Epithelial cell of esophagus (primary cell): ENCODE data around the gene PRRC2B.

Experiments used
- DNase-seq: peaks from one replicate; pipeline ENCODE4 v3.0.0; 2010; ENCODE audit warnings: low read depth
- H3K4me3 ChIP-seq: 2 replicates; pipeline ENCODE4 v1.5.1; 2011; ENCODE audit warnings: mild to moderate bottlenecking, low read length, control low read depth
- TF ChIP-seq, protein P1 (sequence below): IDR thresholded peaks from 2 replicates; pipeline ENCODE4 v1.5.1; 2011; ENCODE audit warnings: low read depth, mild to moderate bottlenecking, low read length, control low read depth, inconsistent platforms; ENCODE audit not compliant: insufficient read depth; ENCODE audit errors: missing control alignments

PRRC2B gene

DNA sequence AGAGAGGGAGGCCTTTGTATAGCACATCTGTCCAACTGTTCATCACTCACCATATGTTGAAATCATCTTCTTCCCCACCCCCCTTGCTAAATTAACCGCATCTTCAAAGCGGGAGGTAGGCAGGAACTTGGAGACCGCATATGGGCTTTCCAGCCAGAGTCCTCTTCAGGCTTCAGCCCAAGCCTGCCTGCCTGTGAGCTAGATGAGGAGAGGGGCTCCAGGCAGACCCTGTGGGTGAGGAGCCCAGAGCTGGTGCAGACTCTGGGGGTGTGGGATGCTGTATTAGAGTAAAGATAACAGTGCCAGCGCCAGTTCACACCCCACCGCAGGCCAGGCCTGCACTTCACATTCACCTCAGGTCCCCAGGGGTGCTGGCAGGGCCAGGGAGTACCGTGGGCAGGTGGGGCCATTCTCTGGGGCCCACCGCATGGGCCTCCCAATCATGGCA, 16.2 kb downstream of the PRRC2B start:
- TF ChIP-seq, protein P1, sequence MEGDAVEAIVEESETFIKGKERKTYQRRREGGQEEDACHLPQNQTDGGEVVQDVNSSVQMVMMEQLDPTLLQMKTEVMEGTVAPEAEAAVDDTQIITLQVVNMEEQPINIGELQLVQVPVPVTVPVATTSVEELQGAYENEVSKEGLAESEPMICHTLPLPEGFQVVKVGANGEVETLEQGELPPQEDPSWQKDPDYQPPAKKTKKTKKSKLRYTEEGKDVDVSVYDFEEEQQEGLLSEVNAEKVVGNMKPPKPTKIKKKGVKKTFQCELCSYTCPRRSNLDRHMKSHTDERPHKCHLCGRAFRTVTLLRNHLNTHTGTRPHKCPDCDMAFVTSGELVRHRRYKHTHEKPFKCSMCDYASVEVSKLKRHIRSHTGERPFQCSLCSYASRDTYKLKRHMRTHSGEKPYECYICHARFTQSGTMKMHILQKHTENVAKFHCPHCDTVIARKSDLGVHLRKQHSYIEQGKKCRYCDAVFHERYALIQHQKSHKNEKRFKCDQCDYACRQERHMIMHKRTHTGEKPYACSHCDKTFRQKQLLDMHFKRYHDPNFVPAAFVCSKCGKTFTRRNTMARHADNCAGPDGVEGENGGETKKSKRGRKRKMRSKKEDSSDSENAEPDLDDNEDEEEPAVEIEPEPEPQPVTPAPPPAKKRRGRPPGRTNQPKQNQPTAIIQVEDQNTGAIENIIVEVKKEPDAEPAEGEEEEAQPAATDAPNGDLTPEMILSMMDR: no peak
- no peak overlapping the region for H3K4me3 ChIP-seq
- DNase-seq: no peak

DNA sequence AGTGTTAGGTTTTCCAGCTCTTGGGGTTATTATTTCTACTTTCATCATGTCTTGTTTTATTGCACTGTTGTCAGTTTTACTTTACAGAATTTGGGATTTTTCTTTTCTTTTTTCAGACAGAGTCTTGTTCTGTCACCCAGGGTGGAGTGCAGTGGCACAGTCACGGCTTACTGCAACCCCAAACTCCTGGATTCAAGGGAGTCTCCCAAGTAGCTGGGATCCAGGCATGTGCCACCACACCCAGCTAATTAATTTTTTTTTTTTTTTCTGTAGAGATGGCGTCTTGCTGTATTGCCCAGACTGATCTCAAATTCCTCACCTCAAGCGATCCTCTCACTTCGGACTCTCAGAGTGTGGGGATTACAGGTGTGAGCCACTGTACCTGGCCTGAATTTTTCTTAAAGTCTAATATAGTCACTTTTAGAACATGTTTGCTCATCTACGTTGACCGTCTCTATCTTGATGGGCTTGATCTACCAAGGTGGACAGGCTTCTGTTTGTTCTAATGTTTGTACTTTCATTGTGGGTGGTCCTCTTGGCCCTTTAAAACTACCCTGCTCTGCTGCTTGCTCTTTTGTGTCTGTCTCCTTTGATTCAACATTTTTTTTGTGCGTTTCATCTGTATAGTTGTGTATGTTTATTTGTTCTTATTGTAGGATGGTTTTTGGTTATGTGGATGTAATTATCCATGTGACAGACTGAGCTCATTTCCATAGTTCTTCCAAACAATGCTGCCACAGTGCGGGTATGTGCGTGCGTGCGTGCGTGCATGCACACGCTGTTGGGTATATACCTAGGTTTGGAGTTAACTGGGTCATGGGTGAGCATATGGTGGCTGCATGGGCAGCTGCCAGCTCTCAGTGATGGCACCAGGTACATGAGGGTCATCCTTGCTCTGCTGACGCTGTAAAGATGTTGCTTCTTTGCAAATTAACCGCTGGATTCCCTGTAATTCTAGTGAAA, 18.1 kb downstream of the PRRC2B start:
- no peak overlapping the region for H3K4me3 ChIP-seq
- TF ChIP-seq, protein P1: no peak
- no peak for DNase-seq

DNA sequence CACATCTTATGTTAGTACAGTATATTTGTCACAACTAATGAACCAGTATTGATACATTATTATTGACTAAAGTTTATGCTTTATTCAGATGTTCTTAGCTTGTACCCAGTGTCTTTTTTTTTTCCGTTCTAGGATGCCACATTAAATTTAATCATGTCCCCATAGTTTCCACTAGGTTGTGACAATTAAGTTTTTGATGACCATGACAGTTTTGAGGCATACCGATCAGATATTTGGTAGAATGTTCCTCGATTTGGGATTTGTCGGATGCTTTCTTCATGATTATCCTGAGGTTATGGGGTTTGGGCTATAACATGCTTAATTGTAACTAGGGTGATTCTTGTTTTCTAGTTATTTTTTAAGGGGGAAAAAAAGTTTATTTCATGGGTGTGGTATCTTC, 22.6 kb downstream of the PRRC2B start:
- TF ChIP-seq, protein P1: no peak
- DNase-seq: no peak
- H3K4me3 ChIP-seq: no peak overlapping the region

DNA sequence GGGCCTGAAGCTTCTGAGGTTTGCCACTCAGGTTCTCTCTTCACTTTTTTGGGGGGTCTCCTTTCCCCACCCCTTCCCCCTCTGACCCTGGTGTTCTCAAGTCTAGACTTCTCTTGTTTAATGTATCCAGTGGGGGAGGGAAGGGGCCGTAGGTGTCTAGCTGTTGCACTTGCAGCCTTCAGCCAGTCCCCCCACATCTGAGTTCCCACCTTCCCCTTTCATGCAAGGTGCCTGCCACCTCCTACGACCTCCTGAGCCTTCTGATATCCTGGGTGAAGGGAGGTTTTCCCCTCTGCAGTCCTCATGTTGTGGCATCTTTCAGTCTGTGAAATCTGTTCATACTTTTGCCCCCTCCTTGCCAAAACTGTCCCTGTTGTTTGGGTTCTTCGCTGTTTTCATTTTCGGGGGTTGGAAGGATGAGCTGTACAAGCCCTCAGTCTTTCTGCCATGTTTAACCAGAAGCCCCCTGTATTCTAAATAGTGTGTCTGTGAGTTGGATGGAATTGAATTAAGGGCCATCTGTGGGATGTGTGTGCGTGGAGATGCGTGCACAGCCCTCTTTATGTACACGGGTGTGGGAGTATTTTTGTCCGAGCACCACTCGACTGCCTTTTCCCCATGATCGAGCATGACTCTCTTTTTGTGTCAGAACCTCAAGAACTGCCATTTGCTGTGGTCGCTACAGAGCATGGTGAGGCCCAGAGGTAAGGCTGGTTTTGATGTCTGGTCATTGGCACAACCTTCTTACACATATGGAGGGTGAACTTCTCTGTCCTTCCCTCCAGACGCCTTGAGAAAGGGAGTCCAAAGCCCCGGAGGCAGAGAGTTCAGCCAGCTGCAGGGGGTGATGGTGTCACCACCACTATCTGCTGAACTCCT, 23.6 kb downstream of the PRRC2B start:
- TF ChIP-seq, protein P1: no peak
- no peak overlapping the region for H3K4me3 ChIP-seq
- DNase-seq: no peak

DNA sequence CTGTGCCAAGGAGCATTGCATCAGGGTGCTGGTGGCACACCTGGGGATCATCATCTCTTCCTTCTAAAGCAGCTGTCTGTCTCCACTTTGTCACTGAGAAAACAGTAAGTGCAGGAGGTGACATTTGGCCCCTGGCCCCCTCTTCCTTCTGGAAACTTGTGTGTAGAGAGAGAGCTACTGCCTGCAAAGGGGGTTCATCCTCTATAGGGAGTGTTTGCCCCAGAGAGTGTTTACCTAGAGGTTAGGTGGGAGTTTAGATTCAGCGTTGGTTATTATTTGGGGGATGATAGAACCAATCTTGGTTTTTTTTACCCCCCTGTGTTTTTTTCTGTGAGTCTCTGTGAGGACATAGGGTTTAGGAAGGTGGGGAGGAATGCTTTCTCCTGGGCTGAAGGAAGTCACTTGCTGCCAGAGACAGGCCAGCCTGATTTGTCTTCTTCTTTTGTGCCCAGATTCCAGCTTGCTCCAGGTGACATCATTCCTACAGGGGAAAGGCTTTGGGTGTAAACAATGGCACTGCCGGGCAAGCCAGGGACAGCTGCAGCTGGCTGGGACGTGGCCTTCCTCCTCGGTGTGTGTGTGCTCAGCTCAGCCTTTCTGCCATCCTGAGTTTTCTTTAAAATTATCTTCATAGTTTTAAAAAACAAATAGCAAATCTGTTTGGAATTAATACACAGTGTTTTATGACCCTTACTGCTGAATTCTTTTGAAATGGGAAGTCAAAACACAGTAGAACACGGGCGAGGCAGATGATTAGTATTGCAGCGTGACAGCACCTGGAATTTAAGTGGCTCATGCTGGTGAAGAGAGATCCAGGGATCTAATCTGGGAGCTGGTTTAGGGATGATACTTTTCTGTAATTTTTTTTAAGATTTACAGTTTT, 24.5 kb downstream of the PRRC2B start:
- TF ChIP-seq, protein P1: no peak
- H3K4me3 ChIP-seq: no peak overlapping the region
- DNase-seq: no peak

DNA sequence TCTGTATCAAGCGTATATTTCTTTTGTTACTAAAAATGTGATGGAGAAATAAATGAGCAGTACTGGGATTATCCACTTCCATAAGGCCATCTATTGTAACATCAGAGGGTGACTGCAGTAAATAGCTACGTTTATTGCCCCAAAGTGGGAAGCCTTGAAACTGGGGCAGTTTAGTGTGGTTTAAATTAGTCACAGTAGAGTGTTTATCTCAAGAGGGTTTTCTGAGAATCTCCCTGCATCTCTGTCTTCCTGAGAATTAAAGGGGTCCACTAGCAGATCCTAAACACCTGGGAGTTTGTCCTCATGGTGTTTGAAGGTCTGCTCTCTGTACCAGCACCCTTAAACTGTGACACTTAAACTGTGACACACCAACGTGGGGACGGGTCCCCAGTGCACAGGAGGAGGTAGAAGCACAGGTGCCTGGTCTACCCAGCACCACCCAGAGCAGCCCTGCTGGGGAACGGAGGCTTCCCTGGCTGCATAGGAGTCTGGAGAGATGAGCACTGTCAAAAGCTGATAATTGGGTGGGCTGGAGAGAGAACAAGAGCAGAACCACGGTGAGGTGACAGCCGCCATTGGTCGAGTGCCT, 25.2 kb downstream of the PRRC2B start:
- TF ChIP-seq, protein P1: no peak
- H3K4me3 ChIP-seq: no peak overlapping the region
- DNase-seq: no peak
